K562 (cell line): ENCODE data around the gene FMN2. TPM values are rescaled to one million over a fixed set of nuclear protein-coding genes. Genes with fewer than 3 reads are reported as not detected.

ENCODE experiments used
- ATAC-seq: fragments of 200-7000 bp; cut with Tn5 transposase; 3 replicates; pipeline ENCODE4 v1.9.1; 2020; ENCODE audit warnings: moderate library complexity
- BruUV-seq: library from RNA; stranded (reverse); fragments of 400-500 nt; replicated peaks from 2 replicates; lab custom pipeline; 2021; lab: Mats Ljungman, UMichigan
- CTCF ChIA-PET: fragments of 300-600 bp; formaldehyde crosslinking; extraction: SDS; loops from one replicate; lab custom pipeline; 2021; ENCODE audit warnings: low intra/inter-chr PET ratio; lab: Yijun Ruan, JAX
- POLR2A ChIA-PET: fragments of 300-600, 350-650 bp; sonication (Branson Sonifier 250); formaldehyde crosslinking; extraction: SDS; loops from one replicate; lab custom pipeline; 2021; ENCODE audit warnings: antibody characterized with exemption, inconsistent platforms; lab: Yijun Ruan, JAX
- DNase-seq, 4 experiments: peaks; one replicate each; pipeline versions ENCODE4 v3.0.0 to v3.0.0-alpha.2; 2011 to 2018; ENCODE audit warnings: low spot score in 3 of 4, mixed read lengths in 3 of 4; ENCODE audit errors: extremely low read depth in 1 of 4
- FAIRE-seq: peaks from 2 replicates; lab custom pipeline; 2011; peaks lifted over from hg19 to GRCh38; lab: Jason Lieb, UNC
- H2AFZ ChIP-seq: 2 replicates; pipeline ENCODE4 v1.6.0; 2011; ENCODE audit warnings: low read depth, low read length, control low read depth, inconsistent platforms
- H3K27ac ChIP-seq: fragments of 200-600 bp; 3 replicates; pipeline ENCODE4 v1.8.0; 2011; ENCODE audit warnings: low read depth, mild to moderate bottlenecking, control low read depth, inconsistent platforms, low read length, moderate library complexity, mixed read lengths; ENCODE audit errors: extremely low read depth
- H3K27me3 ChIP-seq, 2 experiments: fragments of 300-600 bp in 1 of 2; 2 replicates in 1 of 2; 3 replicates in 1 of 2; pipeline versions ENCODE4 v1.6.0 to v1.8.0; 2011; ENCODE audit warnings: inconsistent platforms in 2 of 2, low read length in 2 of 2, mild to moderate bottlenecking in 1 of 2, mixed read lengths in 1 of 2, moderate library complexity in 1 of 2; ENCODE audit not compliant: control insufficient read depth in 2 of 2, insufficient read depth in 2 of 2
- H3K36me3 ChIP-seq: fragments of 300-600 bp; 3 replicates; pipeline ENCODE4 v1.8.0; 2011; ENCODE audit warnings: mild to moderate bottlenecking, low read length, inconsistent platforms; ENCODE audit not compliant: control insufficient read depth, insufficient read depth
- H3K4me1 ChIP-seq, 2 experiments: fragments of 200-600 bp in 1 of 2; replicated peaks in 1 of 2; 2 replicates in 1 of 2; 3 replicates in 1 of 2; pipeline versions ENCODE4 v1.5.1 to v1.8.0; 2011; ENCODE audit warnings: inconsistent platforms in 2 of 2, low read length in 2 of 2, mild to moderate bottlenecking in 1 of 2, mixed read lengths in 1 of 2, moderate library complexity in 1 of 2; ENCODE audit not compliant: control insufficient read depth in 2 of 2, insufficient read depth in 2 of 2
- H3K4me2 ChIP-seq: 2 replicates; pipeline ENCODE4 v1.6.1; 2011; ENCODE audit warnings: low read length, control low read depth, inconsistent platforms, mixed read lengths; ENCODE audit not compliant: insufficient read depth
- H3K4me3 ChIP-seq: fragments of 200-600 bp; sonication (generic), shearing (Covaris generic); 2 replicates; pipeline ENCODE4 v1.5.1; 2016; ENCODE audit warnings: control low read depth, inconsistent platforms
- H3K79me2 ChIP-seq: fragments of 200-600 bp; 3 replicates; pipeline ENCODE4 v1.8.0; 2011; ENCODE audit warnings: low read length, inconsistent platforms; ENCODE audit not compliant: control insufficient read depth, insufficient read depth
- H3K9ac ChIP-seq, 2 experiments: 2 replicates each; pipeline versions ENCODE4 v1.6.0 to v1.6.1; 2011; ENCODE audit warnings: low read depth in 2 of 2, low read length in 2 of 2, control low read depth in 1 of 2, inconsistent platforms in 1 of 2, mild to moderate bottlenecking in 1 of 2, mixed read lengths in 1 of 2; ENCODE audit not compliant: insufficient read depth in 1 of 2
- H3K9me1 ChIP-seq: one replicate; pipeline ENCODE4 v1.6.0; 2011; ENCODE audit warnings: inconsistent platforms, mild to moderate bottlenecking, low read length, moderate library complexity; ENCODE audit not compliant: control insufficient read depth, insufficient read depth
- H3K9me3 ChIP-seq: replicated peaks from 2 replicates; pipeline ENCODE4 v1.5.1; 2011; ENCODE audit warnings: low read depth, low read length, inconsistent platforms; ENCODE audit not compliant: control insufficient read depth, insufficient read depth
- H4K20me1 ChIP-seq: replicated peaks from 2 replicates; pipeline ENCODE4 v1.6.1; 2011; ENCODE audit warnings: low read length, inconsistent platforms, mixed read lengths; ENCODE audit not compliant: control insufficient read depth, insufficient read depth
- CHD2 ChIP-seq: IDR thresholded peaks from 2 replicates; pipeline ENCODE4 v1.6.1; 2011; ENCODE audit warnings: low read depth, low read length
- NFE2L1 ChIP-seq: fragments of 450-650 bp; IDR thresholded peaks from 2 replicates; pipeline ENCODE4 v1.6.1; 2016; ENCODE audit warnings: missing genetic modification characterization, low read depth, mild to moderate bottlenecking, missing compliant biosample characterization, moderate library complexity, borderline replicate concordance
- SMAD3 ChIP-seq: fragments of 450-650 bp; formaldehyde crosslinking; conservative IDR thresholded peaks from 2 replicates; pipeline ENCODE4 v1.4.0; 2020; ENCODE audit warnings: mild to moderate bottlenecking
- SMARCA5 ChIP-seq: fragments of 450-650 bp; IDR thresholded peaks from 2 replicates; pipeline ENCODE4 v1.6.1; 2016
- SP2 ChIP-seq: IDR thresholded peaks from 2 replicates; pipeline ENCODE4 v1.6.1; 2011; ENCODE audit warnings: mild to moderate bottlenecking, low read depth, low read length, moderate library complexity; ENCODE audit not compliant: poor library complexity, severe bottlenecking; ENCODE audit errors: extremely low read depth
- SPI1 ChIP-seq: IDR thresholded peaks from 2 replicates; pipeline ENCODE4 v1.6.1; 2011; ENCODE audit warnings: low read depth, low read length, control low read depth, borderline replicate concordance
- THRAP3 ChIP-seq: fragments of 450-650 bp; IDR thresholded peaks from 2 replicates; pipeline ENCODE4 v1.6.1; 2016; ENCODE audit warnings: mild to moderate bottlenecking, inconsistent platforms, borderline replicate concordance
- YBX1 ChIP-seq: fragments of 450-650 bp; IDR thresholded peaks from 2 replicates; pipeline ENCODE4 v1.7.1; 2016; ENCODE audit warnings: mild to moderate bottlenecking
- ZFP30 ChIP-seq: fragments of 250-450 bp; sonication (Bioruptor Pico); IDR thresholded peaks from 2 replicates; pipeline ENCODE4 v1.8.0; 2022; ENCODE audit warnings: moderate library complexity, mild to moderate bottlenecking, inconsistent platforms, borderline replicate concordance
- ZNF282 ChIP-seq: sonication (generic); formaldehyde crosslinking; IDR thresholded peaks from 2 replicates; pipeline ENCODE4 v1.8.1; 2023; ENCODE audit warnings: missing genetic modification reagents
- ZNF764 ChIP-seq: fragments of 250-450 bp; sonication (Bioruptor Pico); IDR thresholded peaks from 2 replicates; pipeline ENCODE4 v1.4.0; 2020; ENCODE audit warnings: low read depth, mild to moderate bottlenecking, moderate library complexity
- WGBS: fragments of 100-300 bp; shearing (Covaris generic); methylation state at CpG from one replicate; pipeline ENCODE4 v1.1.6; 2016; ENCODE audit warnings: low coverage, mixed read lengths; ENCODE audit not compliant: insufficient coverage; ENCODE audit errors: missing lambda C conversion rate; 5-methylcytosine and 5-hydroxymethylcytosine counted together
- in situ Hi-C: fragments of 300-500 bp; cut with MboI; formaldehyde crosslinking; loops from 4 replicates; pipeline ENCODE4 v1.15.0; 2018; ENCODE audit warnings: inconsistent platforms, mixed read lengths
- intact Hi-C: fragments of 100-400 bp; cut with micrococcal nuclease; formaldehyde crosslinking; loops from 2 replicates; pipeline ENCODE4 v1.14.2; 2022
- polyA plus RNA-seq, 8 experiments: library from polyadenylated mRNA; depleted of rRNA in 4 of 8; stranded (reverse) in 5 of 8; unstranded in 3 of 8; fragments of >200 nt; fragmentation: Nextera tagmentation in 2 of 8; fragmentation: Illumina TruSeq in 1 of 8; extraction: Ambion mirVana in 2 of 8; extraction: Trizol in 1 of 8; gene quantifications; 2 replicates each; pipeline versions ENCODE4 v1.2.1 to v1.2.3, GENCODE V29; 2011 to 2014; ENCODE audit warnings: inconsistent platforms in 1 of 8, missing spikeins in 1 of 8
- total RNA-seq, 7 experiments: library from RNA; depleted of rRNA in 6 of 7; stranded (reverse); fragments of >200 nt in 6 of 7; fragmentation: Illumina TruSeq in 2 of 7; extraction: Trizol in 2 of 7; gene quantifications; 2 replicates each; pipeline versions ENCODE4 v1.2.1 to v1.2.3, GENCODE V29; 2011 to 2021; ENCODE audit warnings: low replicate concordance in 1 of 7
- TF ChIP-seq, protein P1 (sequence below): fragments of 250-450 bp; sonication (Bioruptor Pico); IDR thresholded peaks from 2 replicates; pipeline ENCODE4 v1.9.0; 2021; ENCODE audit warnings: mild to moderate bottlenecking
- TF ChIP-seq, protein P2 (sequence below): fragments of 450-650 bp; formaldehyde crosslinking; IDR thresholded peaks from 2 replicates; pipeline ENCODE4 v1.4.0; 2022; ENCODE audit warnings: mild to moderate bottlenecking, moderate library complexity
- TF ChIP-seq, protein P3 (sequence below): sonication (generic); formaldehyde crosslinking; IDR thresholded peaks from 2 replicates; pipeline ENCODE4 v1.8.0; 2023; ENCODE audit warnings: mild to moderate bottlenecking, missing genetic modification reagents

The FMN2 gene
- total and polyA plus RNA-seq, 9 of the 15 experiments (the other 6 are each of a cell fraction or from before 2014, with no cell fraction given), result 0.15 to 0.45 (median 0.16) TPM; not detected in 3

DNA sequence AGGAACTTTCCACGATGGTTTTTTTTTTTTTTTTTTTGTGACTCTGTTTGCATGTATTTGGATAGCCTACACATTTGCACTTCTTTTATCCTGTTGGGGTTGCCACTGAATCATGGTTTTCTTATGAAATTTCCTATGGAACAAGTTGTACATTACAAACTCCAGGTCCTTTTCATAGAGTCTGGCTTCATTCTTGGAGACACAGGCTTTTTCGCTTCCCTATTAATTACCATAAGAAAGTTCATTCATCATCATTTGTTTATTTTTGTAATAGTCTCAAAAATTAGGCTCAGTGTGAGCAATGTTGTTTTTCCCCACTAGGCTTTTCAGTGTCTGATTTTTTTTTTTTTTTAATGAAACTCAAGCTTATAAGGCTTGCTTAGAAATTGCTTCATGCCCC, 179.4 kb downstream of the FMN2 start:
- H3K36me3 ChIP-seq, result no peaks in the 10 kb centered on the region
- intact Hi-C loops, result no loop called here
- no peaks in the 10 kb centered on the region for H4K20me1 ChIP-seq
- DNase-seq (no peak), FAIRE-seq (no peak), ATAC-seq (no peak)
- H3K4me1 ChIP-seq, result no peaks in the 10 kb centered on the region
- no peaks in the 10 kb centered on the region for H3K9me3 ChIP-seq
- no peak overlapping the region for H2AFZ ChIP-seq
- ChIA-PET CTCF (no interaction called here), POLR2A (no interaction called here)
- H3K27ac ChIP-seq, result no peak overlapping the region
- no peak overlapping the region for H3K4me3 ChIP-seq
- 0% methylated on average over 2 of the region's 2 CpGs for WGBS
- in situ Hi-C loops, result no loop called here
- BruUV-seq, result no TSS peak
- H3K9me1 ChIP-seq, result no peaks in the 10 kb centered on the region
- no peaks in the 10 kb centered on the region for H3K79me2 ChIP-seq
- no peaks in the 10 kb centered on the region for H3K27me3 ChIP-seq
- H3K4me2 ChIP-seq, result no peak overlapping the region
- no peak overlapping the region for H3K9ac ChIP-seq
- TF ChIP-seq ZNF764 (CRISPR knock-in tag), result no peak
- TF ChIP-seq, protein P1, sequence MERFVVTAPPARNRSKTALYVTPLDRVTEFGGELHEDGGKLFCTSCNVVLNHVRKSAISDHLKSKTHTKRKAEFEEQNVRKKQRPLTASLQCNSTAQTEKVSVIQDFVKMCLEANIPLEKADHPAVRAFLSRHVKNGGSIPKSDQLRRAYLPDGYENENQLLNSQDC (CRISPR knock-in tag), result no peak
- no peak for TF ChIP-seq ZFP30 (CRISPR knock-in tag)
- TF ChIP-seq THRAP3, result no peak
- no peak for TF ChIP-seq SMAD3 (CRISPR knock-in tag)
- no peak for TF ChIP-seq CHD2
- no peak for TF ChIP-seq ZNF282 (CRISPR knock-in tag)
- no peak for TF ChIP-seq NFE2L1 (tag)
- no peak for TF ChIP-seq SMARCA5
- TF ChIP-seq, protein P2, sequence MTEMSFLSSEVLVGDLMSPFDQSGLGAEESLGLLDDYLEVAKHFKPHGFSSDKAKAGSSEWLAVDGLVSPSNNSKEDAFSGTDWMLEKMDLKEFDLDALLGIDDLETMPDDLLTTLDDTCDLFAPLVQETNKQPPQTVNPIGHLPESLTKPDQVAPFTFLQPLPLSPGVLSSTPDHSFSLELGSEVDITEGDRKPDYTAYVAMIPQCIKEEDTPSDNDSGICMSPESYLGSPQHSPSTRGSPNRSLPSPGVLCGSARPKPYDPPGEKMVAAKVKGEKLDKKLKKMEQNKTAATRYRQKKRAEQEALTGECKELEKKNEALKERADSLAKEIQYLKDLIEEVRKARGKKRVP (CRISPR knock-in tag), result no peak
- no peak for TF ChIP-seq SPI1
- TF ChIP-seq SP2, result no peak
- no peak for TF ChIP-seq YBX1
- TF ChIP-seq, protein P3, sequence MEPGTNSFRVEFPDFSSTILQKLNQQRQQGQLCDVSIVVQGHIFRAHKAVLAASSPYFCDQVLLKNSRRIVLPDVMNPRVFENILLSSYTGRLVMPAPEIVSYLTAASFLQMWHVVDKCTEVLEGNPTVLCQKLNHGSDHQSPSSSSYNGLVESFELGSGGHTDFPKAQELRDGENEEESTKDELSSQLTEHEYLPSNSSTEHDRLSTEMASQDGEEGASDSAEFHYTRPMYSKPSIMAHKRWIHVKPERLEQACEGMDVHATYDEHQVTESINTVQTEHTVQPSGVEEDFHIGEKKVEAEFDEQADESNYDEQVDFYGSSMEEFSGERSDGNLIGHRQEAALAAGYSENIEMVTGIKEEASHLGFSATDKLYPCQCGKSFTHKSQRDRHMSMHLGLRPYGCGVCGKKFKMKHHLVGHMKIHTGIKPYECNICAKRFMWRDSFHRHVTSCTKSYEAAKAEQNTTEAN (CRISPR knock-in tag), result no peak
